ENCODE data around the gene VPS13C.

VPS13C gene

GRCh38 chr15:61917457-61917856 is 142.8 kb downstream of the VPS13C start:
- DNase-seq: no peak

GRCh38 chr15:61916104-61916503 is 144.1 kb downstream of the VPS13C start:
- no peak for DNase-seq

GRCh38 chr15:61915640-61916039 is 144.6 kb downstream of the VPS13C start:
- no peak for DNase-seq

- no peak for DNase-seq
These were observed 149.3 kb downstream of the VPS13C start for GRCh38 chr15:61910839-61911369.

GRCh38 chr15:61908241-61908640 is 152.0 kb downstream of the VPS13C start:
- no peak for DNase-seq

GRCh38 chr15:61907753-61908086 is 152.5 kb downstream of the VPS13C start:
- DNase-seq: no peak

GRCh38 chr15:61906961-61907752 is 153.1 kb downstream of the VPS13C start:
- DNase-seq: no peak

GRCh38 chr15:61893146-61893545 is 167.1 kb downstream of the VPS13C start:
- DNase-seq: no peak

- DNase-seq: no peak
These were observed 168.1 kb downstream of the VPS13C start for GRCh38 chr15:61892140-61892539.

GRCh38 chr15:61890106-61890505 is 170.1 kb downstream of the VPS13C start:
- DNase-seq: no peak

GRCh38 chr15:61889706-61890105 is 170.5 kb downstream of the VPS13C start:
- no peak for DNase-seq

- no peak for DNase-seq
These were observed 172.0 kb downstream of the VPS13C start for GRCh38 chr15:61888074-61888780.

- DNase-seq: no peak
These were observed 180.2 kb downstream of the VPS13C start for GRCh38 chr15:61880084-61880483.

- no peak for DNase-seq
These were observed 181.0 kb downstream of the VPS13C start for GRCh38 chr15:61879219-61879618.

GRCh38 chr15:61871926-61872522 is 188.2 kb downstream of the VPS13C start:
- DNase-seq: no peak

GRCh38 chr15:61869656-61870055 is 190.6 kb downstream of the VPS13C start:
- DNase-seq: no peak

GRCh38 chr15:61861962-61862361 is 198.3 kb downstream of the VPS13C start:
- no peak for DNase-seq

GRCh38 chr15:61857169-61857829 is 202.9 kb downstream of the VPS13C start:
- DNase-seq: no peak

- DNase-seq: no peak
These were observed 204.0 kb downstream of the VPS13C start for GRCh38 chr15:61856295-61856694.

- no peak for DNase-seq
These were observed 207.1 kb downstream of the VPS13C start for GRCh38 chr15:61853195-61853594.

- DNase-seq: no peak
These were observed 208.3 kb downstream of the VPS13C start for GRCh38 chr15:61851955-61852354.

- DNase-seq: no peak
These were observed 210.8 kb downstream of the VPS13C start for GRCh38 chr15:61849447-61849846.

GRCh38 chr15:61841466-61841865 is 218.8 kb downstream of the VPS13C start:
- DNase-seq: no peak

All from stimulated activated naive CD4-positive, alpha-beta T cell treated with Interleukin-2 at 50 U/mL for 16 hours (primary cell).